GM21529 (cell line): Measurements from ENCODE around the gene MTF1.

Source experiments
- ATAC-seq: cut with Tn5 transposase; IDR thresholded peaks from one replicate; pipeline ENCODE4 v1.9.1; 2021; ENCODE audit not compliant: unreplicated experiment

Gene MTF1

DNA sequence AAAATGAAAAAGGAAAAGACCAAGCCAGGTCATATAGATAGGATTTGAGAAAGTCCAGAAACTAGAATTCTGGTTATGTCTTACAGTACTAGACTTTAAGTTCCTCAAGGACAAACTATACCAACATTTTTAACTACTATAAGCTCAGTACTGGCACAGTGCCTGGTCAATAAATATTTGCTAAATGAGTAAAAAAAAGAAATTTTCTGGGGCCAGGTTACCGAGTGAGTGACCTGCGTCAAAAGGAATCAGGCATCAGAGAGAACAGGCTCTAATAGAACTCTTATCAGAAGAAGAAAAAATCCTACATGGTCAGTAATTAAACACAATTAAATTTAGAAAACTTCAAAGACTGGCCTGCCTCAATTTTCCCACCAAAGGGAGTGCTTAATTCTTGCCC, 27.6 kb downstream of the MTF1 start:
- ATAC-seq, result no peak

DNA sequence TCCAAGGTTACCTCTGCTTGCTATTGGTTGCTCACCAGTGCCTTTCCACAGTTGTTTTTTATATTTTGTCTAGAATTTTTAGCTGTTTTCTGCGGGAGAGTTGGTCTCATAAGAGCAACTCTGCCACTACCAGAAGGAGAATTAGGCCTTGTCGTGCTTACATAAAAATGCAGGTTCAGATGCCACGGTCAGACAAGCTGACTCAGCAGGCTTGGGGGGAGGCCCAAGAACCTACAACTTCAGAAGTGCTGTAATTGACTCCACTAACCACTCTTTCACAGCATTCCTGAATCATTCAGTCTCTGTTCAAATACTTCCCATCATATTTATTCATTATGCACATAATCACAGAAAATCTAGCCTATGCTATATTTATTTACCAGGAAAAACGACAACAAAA, 28.3 kb downstream of the MTF1 start:
- no peak for ATAC-seq

DNA sequence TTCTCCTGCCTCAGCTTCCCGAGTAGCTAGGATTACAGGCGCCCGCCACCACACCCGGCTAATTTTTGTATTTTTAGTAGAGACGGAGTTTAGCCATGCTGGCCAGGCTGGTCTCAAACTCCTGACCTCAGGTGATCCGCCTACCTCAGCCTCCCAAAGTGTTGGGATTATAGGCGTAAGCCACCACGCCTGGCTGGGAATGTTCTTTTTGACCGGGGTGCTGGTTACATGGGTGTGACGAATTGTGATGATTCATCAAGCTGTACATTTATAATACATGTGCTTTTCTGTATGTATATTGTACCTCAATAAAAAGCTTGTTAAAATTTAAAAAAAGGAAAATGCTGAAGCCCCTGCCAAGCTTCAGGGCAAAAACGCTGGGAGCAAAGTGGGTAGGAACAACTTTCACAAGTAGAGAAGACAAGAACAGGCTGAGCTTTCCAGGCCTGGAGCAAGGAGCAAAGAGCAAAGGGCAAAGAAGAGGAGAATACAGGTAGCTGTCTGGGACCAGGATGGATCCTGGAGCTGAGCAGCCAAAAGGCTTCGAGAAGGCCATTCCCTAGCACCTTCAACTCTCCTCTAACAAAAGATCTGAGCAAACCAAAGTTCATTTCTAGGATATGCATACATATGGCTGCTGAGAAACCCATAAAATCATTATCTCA, 30.9 kb downstream of the MTF1 start:
- ATAC-seq, result no peak

DNA sequence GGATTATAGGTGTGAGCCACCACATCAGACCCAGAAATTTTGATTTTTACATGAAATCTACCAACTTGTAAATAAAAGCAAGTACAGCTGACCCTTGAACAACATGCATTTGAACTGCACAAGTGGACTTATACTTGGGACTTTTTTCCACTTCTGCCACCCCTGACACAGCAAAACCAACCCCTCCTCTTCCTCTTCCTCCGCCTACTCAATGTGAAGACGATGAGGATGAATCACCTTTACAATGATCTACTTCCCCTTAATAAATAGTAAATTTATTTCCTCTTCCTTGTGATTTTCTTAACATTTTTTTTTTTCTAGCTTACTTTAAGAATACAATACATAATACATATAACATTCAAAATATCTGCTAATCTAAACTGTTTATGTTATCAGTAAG, 33.9 kb downstream of the MTF1 start:
- no peak for ATAC-seq

DNA sequence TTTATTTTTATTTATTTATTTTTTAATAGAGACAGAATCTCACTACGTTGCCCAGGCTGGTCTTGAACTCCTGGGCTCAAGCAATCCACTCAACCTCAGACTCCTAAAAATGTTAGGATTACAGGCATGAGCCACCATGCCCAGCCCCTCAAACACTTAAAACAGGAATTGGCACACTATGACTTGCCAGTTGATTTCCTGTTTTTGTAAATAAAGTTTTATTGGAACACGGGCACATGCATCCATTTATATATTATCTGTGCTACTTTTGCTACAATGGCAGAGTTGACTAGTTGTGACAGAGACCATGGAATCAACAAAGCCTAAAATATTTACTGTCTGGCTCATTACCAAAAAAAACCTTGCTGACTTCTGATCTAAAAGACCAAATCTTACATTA, 35.4 kb downstream of the MTF1 start:
- ATAC-seq, result no peak

DNA sequence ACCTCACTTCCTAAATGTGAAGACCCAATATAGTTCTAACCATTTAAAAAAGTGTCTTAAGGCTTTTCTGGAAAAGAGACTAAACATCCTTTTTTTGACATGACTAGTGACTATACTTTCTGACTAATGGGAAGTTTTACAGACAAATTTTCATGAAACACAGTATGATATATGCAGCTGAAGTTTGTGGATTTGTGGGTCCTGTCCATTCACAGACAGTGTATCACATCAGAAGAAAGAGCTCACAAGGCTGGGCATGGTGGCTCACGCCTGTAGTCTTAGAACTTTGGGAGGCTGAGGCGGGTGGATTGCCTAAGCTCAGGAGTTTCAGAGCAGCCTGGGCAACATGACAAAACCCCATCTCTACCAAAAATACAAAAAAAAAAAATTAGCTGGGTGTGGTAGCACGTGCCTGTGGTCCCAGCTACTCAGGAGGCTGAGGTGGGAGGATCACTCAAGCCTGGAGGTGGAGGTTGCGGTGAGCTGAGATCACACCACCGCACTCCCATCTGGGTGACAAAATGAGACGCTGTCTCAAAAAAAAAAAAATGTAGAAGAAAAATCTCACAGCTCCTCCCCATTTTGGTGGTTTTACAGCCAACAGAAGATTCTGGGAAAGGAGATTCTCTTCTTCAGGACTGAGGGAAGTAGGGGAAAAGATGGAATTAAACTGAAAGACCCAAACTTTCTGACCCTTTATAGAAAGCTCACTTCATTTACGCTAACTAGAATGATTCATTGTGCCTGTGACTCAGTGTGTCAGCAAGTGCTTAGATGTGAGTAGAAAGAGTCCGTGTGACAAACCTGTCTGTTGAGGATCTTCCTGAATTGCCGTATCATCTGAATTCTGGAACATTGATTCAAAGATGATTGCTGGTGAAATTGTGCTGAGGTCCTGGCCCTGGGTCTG, 36.2 kb downstream of the MTF1 start:
- no peak for ATAC-seq

DNA sequence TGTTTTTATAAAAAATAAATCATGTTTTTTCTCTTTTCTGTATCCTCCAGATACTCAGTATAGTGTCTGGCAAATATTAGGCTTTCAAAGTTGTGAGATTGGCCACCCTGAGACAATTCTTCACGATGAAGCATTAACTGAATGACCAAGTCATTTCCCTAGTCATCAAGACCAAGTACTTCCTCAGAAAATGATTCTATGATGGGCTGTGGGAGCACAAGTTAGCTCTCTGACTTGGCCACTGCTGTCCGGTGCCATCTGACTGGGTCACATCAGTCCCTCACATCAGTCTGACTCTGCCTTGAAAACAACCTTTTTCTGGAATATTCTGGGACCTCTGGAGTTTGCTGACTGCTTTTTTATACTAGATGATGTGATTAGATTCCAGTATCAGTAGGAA, 37.9 kb downstream of the MTF1 start:
- no peak for ATAC-seq

DNA sequence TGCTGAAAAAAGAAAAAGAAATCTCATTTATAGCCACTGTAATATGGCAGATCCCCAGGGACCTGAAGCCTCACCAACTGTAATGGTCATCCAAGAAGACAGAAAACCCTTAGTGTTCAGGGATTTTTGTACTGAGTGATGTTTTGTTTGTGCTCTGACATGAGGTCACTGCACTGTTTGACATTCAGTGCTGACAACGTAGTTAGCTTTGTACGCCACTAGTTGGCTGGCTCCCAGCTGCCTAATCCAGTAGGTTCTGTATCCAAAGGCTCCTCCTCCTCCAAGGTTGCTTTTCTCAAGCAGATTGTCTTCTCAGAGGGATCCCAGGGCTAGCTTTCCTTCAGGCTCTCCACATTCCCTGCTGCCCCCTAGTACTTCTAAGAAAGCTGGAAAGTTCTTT, 41.9 kb downstream of the MTF1 start:
- ATAC-seq, result no peak

DNA sequence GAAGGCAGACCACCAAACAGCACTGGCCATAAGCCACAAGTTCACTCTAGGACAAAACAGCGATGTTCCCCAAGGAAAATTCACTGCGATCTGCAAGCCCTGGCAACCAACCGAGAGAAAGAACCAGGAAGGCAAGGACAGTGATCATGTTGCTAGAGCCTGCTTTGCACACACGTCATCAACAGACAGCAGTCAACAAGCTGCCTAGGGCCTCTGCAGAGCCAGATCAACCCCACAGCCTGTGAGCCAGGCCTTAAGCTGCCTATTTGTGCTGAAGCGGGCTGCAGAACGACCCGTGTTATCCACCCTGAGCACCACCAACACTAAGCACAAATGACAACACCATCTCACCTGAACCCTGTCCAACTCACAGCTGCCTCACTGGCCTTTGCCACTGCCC, 45.1 kb downstream of the MTF1 start:
- ATAC-seq, result no peak

DNA sequence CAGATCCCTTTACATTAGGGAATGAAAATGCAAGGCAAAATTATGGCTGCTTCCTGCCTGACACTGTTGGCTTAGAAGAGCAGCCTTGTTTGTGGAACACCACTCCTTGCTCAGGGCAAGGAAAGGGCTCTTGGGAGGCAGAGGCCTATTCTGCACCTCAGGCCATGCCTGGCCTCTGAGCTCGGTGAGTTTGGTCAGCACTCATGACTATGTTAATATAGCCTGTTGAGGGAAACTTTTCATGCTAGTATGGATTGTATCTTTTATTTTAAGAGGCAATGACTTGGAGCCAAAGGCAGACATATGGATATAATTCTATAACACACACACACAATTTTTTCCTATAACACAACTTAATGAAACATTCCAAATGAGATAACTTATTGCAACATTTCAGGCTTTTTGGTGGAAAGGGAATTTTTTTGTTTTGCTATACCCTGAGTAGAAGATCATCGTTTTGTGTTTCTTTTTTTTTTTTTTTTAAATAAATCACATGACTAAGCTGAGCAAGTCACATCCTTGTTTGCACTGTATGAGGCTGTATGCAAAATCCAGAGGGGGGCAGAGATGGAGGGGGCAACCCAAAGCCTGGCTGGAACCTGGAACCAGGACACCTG, 45.8 kb downstream of the MTF1 start:
- ATAC-seq, result no peak

DNA sequence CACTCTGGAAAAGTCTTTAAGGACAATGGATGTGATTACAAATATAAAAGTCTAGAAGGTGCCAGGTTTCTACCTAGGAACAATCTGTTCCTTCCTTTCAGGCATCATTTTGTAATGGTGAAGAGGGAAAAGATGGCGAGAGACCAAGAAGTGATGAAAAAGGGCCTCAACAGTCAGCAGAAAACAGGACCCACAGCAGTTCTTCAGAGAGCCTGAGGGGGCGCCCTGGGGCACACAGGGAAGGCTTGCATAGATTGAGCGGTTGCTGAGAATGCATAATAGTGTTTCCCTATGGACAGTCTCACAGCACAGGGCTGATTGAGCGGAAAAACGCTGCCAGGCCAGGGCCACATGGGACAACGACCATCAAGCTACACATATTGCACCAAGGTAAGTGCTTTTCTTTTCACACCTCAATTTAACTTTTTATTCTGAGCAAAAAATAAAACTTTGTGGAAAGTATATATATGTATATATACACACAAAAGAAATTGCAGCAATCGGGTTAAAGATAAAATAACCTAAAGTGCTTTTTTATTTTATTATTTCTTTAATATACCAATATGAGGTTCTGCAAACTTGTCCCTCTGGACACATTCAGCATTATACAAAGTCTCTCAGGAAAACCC, 48.3 kb downstream of the MTF1 start:
- ATAC-seq, result no peak

DNA sequence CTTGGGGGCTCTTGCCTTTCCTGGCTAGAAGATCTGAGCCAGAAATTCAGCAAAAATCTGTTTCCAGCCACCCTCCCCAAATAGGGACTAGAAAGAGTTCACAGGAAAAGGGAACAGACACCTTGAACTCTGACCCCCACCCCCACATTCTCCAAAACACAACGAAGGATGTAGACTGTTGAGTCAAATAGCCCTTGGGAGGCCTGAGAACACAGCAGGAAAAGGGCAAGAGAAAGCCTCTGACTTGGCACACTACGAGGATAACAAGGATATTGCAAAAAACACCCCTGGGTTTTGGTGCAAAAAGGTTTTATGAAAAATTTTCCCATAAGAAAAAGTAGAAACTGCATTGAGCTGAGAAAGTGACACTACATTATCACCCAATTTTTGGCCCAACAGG, 49.5 kb downstream of the MTF1 start:
- no peak for ATAC-seq

DNA sequence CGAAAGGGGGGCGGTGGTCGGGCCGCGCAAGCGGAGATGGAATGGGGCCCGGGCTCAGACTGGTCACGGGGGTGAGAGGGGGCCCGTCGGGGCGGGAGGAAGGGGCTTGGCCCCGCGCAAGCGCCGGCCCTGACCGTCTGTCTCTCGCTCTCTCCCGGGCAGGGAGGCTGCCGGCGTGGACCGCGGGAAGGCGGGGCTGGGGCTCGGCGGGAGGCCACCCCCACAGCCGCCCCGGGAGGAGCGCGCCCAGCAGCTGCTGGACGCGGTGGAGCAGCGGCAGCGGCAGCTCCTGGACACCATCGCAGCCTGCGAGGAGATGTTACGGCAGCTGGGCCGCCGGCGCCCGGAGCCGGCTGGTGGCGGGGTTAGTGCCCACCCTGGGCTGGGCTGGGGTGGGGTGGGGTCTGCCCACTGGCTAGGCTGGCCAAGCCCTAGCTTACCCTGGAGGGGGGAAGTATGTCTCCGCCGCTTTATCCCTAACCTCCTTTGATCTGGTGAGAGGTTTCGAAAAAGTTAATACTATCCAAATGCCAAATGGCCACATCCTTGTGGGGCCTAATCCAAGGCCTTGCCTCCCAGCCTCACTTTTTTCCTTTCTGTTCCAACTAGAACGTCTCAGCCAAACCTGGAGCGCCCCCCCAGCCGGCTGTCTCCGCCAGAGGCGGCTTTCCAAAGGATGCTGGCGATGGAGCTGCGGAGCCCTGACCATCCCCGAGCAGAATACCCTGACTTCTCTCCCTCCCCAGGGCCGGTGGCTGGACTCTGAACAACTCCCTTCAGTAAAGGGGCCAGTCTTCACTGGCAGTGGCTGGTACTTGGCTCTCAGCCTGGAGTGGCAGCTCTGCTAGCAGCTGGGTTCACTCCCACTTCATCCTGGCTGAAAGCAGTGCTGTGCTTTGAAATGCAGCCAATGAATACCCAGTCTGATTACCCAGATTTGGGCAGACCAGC, 50.7 kb downstream of the MTF1 start:
- ATAC-seq, result peak; percentile 37

DNA sequence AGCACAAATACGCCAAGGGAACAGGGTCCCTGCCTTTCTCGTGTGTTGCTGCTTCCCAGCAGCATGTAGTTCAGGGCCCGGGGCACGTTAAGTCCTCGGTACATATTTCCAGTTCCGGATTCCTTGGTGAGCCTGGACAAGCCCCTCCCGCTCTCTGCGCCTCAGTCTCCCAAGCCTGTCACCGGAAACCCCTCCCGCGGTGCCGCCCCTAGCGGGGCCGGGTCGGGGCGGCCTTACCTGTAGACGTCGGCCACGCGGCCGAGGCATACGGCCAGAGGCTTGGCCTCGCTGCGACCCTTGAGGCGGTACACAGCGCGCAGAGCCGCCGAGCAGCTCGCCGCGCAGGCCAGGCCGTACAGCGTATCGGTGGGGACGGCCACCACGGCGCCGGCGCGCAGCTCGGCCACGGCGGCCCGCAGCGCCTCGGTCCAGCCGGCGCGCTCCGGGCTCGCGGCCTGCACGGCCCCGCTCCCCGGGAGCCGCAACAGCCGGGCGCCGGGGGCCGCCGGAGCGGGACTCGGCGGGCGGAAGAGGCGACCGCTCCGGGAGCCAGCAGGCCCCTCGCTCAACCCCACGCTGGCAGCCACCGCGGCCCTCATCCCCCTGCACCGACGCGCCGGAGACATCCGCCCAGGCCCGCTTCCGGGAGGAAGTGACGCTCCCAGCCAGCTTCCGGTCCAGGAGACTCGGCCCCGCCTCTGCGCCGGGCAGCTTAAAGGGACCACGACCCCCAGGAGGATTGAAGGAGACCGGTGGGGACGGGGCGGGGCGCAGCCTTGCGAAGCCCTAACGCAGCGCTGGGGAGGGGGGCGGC, 51.6 kb downstream of the MTF1 start, which contains the start of the genes C1orf122 and YRDC:
C1orf122 (plus strand) TSS at position 236 of the 814 bp plus-strand sequence. CDS start 615 bp downstream, outside the sequence.
YRDC (minus strand) TSS at position 654 of the 814 bp plus-strand sequence; CDS start at position 626, 28 bp downstream.
- ATAC-seq, result peak; percentile 89

DNA sequence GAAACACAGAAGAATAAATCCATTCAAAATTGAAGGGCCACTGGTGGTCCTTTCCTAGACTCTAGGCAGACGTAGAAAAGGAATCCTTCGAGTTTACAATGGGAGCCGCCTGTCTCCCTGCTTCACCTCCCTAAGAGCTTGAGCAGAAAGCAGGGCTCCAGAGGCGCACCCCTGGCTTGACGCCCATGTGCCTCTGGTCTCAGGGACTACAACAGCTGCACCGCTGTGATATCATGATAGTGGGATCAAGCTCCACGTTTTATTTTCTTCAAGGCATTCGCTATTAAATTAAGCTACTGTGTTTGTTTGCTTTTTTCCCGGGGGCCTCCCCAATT, 52.2 kb downstream of the MTF1 start:
- no peak for ATAC-seq

DNA sequence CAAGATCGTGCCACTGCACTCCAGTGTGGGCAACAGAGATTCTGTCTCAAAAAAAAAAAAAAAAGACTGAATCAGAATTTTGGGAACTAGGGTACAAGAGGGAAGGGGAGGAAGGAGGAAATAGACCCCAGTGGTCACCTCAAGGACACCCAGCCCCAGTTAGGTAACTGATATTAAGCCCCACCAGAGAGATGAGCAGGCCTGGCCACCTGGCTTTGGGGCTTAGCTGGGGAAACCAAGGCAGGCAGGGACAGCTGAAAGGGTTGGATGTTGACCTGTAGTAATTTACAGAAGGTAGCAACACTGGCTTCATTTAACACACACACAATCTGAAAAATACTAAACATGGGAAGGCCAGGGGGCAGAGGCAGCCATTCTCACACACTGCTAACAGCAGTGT, 57.0 kb downstream of the MTF1 start:
- ATAC-seq, result no peak

DNA sequence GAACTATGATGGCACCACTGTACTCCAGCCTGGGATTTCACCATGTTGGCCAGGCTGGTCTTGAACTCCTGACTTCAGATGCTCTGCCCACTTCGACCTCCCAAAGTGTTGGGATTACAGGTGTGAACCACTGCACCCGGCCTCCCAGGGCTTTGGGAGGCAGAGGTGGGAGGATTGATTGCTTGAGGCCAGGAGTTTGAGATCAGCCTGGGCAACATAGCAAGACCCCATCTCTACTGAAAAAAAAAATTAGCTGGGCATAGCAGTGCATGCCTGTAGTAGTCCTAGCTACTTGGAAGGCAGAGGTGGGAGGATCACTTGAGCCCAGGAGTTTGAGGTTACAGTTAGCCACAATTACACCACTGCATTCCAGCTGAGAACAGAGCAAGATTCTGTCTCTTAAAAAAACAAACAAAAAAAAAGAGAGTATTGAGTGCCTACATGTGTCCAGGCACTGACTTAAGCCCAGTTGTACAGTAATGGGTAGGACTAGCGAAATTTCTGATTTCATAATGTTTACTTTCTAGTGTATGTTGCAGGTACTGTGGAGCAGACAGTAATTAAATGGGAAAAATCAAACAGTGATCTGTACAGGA, 61.5 kb downstream of the MTF1 start:
- ATAC-seq, result no peak

DNA sequence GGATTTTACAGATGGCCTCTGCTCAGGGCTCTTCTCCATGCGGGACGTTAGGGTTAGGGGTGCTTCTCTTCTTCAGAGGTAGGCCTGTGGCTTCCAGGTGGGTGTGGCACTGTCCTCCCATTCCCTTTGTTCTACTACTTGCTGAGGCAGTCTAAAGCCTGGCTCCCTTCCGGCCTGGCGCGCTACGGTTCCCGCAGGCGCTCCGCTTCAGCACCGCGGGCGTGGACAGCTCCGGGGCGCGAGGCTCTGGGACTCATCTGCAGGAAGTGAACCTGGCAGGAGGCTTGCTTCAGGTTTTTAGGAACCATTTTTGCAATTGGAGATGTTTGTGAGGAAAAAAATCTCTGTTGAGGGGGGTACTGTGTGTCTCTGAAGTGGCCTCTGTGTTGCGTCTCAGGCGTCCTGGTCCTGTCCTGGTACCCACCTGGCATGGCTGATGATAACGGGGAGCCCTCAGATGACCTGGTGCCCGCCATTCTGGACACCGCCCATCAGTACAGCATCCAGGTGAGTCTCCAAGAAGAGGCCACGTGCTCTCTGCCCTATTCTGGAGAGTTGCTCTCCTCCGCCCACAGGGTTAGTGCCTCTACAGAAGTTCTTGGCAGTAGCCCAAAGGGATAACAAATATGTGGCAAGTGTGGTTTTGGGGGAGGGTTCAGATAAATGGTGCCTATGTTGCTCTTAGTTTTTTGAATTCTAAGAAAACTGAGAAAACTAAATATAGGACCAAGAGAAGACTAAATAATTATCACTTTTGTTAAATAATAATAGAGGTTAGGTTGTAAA, 63.9 kb downstream of the MTF1 start:
- ATAC-seq, result no peak
